ENCODE data around the gene MT3. TPM values are rescaled to one million over a fixed set of nuclear protein-coding genes. Genes with fewer than 3 reads are reported as not detected.

The MT3 gene
- total RNA-seq, 1 donor from 2014 or later: 7.9 TPM

GRCh38 chr16:56630134-56630533 lies 40.8 kb downstream of the MT3 start:
- no peak overlapping the region for H3K4me3 Mint-ChIP-seq (ENCODE audit: low read depth)
- peaks cover 46% of the 10 kb centered on the region for H3K27me3 Mint-ChIP-seq (ENCODE audit: low read depth)
- no peaks in the 10 kb centered on the region for H3K9me3 Mint-ChIP-seq
- H3K4me1 Mint-ChIP-seq (ENCODE audit: low read depth): peaks cover 28% of the 10 kb centered on the region
- intact Hi-C loops (cut with micrococcal nuclease): loop anchor here (5.0 kb wide), 1 partner anchor 37 kb away; the partner anchor contains the start of genes MT1G and MT1H
- no peak for DNase-seq (ENCODE audit: low spot score)
- peaks cover 4% of the 10 kb centered on the region for H3K36me3 Mint-ChIP-seq (ENCODE audit: low read depth)
- H3K27ac Mint-ChIP-seq: no peak overlapping the region

DNA sequence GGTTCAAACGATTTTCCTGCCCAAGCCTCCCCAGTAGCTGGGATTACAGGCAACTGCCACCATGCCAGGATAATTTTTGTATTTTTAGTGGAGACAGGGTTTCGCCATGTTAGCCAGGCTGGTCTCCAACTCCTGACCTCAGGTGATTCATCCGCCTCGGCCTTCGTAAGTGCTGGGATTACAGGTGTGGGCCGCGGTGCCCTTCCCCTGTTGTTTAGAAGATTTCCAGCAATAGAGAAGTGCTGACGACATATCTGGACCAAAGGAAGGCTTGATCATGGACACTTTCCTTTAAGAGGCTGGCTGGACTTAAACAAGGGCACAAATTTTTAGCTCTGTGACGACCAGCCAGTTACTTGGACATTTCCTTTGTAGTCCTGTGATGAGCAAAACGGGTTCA lies 41.9 kb downstream of the MT3 start:
- intact Hi-C loops (cut with micrococcal nuclease): loop anchor here (5.0 kb wide), 1 partner anchor 36 kb away; the partner anchor contains the start of genes MT1G and MT1H

GRCh38 chr16:56631832-56632155 lies 42.5 kb downstream of the MT3 start:
- intact Hi-C loops (cut with micrococcal nuclease): loop anchor here (5.0 kb wide), 1 partner anchor 36 kb away; the partner anchor contains the start of genes MT1G and MT1H
- Mint-ChIP-seq H3K27me3 (ENCODE audit: low read depth) (peaks cover 59% of the 10 kb centered on the region), H3K4me1 (ENCODE audit: low read depth) (peaks cover 23% of the 10 kb centered on the region)

More for the DNA sequence above, 41.9 kb downstream of the MT3 start:
- Mint-ChIP-seq H3K9me3 (no peaks in the 10 kb centered on the region), H3K27ac (no peak overlapping the region), H3K4me3 (ENCODE audit: low read depth) (no peak overlapping the region), H3K4me1 (ENCODE audit: low read depth) (peaks cover 23% of the 10 kb centered on the region), H3K27me3 (ENCODE audit: low read depth) (peaks cover 53% of the 10 kb centered on the region), H3K36me3 (ENCODE audit: low read depth) (peaks cover 3% of the 10 kb centered on the region)
- DNase-seq (ENCODE audit: low spot score): no peak

DNA sequence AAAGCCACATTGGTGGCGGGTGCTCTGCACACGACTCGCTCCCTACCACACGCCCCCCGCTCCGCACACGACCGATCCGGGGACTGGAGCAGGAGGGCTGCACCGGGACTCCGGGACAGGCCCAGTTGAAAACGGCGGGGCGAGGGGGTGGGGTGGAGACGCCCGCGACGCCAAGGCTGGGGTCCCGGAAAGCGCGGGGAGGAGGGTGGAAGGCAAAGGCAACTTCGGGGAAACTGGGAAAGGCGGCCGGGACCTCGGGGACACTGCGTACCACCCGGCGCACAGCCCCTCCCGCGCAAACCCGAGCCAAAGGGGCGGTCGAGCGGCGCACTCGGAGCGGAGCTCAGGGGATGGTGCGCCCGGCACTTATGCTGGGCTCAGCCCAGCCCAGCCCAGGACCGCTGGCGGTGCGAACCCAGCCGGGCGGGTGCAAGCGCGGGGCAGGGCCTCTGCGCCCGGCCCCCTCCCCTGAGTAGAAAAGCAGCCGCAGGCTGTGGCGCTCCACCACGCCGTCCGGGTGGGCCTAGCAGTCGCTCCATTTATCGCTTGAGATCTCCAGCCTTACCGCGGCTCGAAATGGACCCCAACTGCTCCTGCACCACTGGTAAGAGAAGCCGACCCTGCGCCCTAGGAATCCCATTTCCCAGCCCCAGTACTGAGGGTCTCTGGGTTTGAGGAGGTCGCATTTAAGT lies 43.0 kb downstream of the MT3 start, which contains the start of gene MT1M:
Gene MT1M (plus strand): TSS at position 504 of the 692 bp plus-strand sequence. CDS start 73 bp downstream, at position 577.
- H3K27me3 Mint-ChIP-seq (ENCODE audit: low read depth): peaks cover 64% of the 10 kb centered on the region
- H3K9me3 Mint-ChIP-seq: no peaks in the 10 kb centered on the region
- peak within 1 kb of the TSS; percentile 62 for H3K4me3 Mint-ChIP-seq (ENCODE audit: low read depth)
- H3K36me3 Mint-ChIP-seq (ENCODE audit: low read depth): no peaks in the 10 kb centered on the region
- intact Hi-C loops (cut with micrococcal nuclease): loop anchor here (5.0 kb wide), 1 partner anchor 35 kb away; the partner anchor contains the start of genes MT1G and MT1H
- no peak within 1 kb of the TSS for H3K27ac Mint-ChIP-seq
- peaks cover 23% of the 10 kb centered on the region for H3K4me1 Mint-ChIP-seq (ENCODE audit: low read depth)
- no peak for DNase-seq (ENCODE audit: low spot score)

More at GRCh38 chr16:56631832-56632155, 42.5 kb downstream of the MT3 start:
- Mint-ChIP-seq H3K4me3 (ENCODE audit: low read depth) (peak overlapping the region; percentile 54), H3K27ac (no peak overlapping the region), H3K36me3 (ENCODE audit: low read depth) (peaks cover 3% of the 10 kb centered on the region), H3K9me3 (no peaks in the 10 kb centered on the region)
- no peak for DNase-seq (ENCODE audit: low spot score)

- Mint-ChIP-seq H3K27me3 (ENCODE audit: low read depth) (peaks cover 70% of the 10 kb centered on the region), H3K27ac (no peak overlapping the region), H3K4me3 (ENCODE audit: low read depth) (peak overlapping the region; percentile 62), H3K9me3 (no peaks in the 10 kb centered on the region), H3K36me3 (ENCODE audit: low read depth) (no peaks in the 10 kb centered on the region), H3K4me1 (ENCODE audit: low read depth) (peaks cover 28% of the 10 kb centered on the region)
- no peak for DNase-seq (ENCODE audit: low spot score)
- intact Hi-C loops (cut with micrococcal nuclease): loop anchor here (5.0 kb wide), 1 partner anchor 34 kb away; the partner anchor contains the start of genes MT1G and MT1H
Observed at GRCh38 chr16:56632848-56633365, 43.6 kb downstream of the MT3 start.

- Mint-ChIP-seq H3K36me3 (ENCODE audit: low read depth) (no peaks in the 10 kb centered on the region), H3K9me3 (no peaks in the 10 kb centered on the region), H3K4me3 (ENCODE audit: low read depth) (no peak overlapping the region), H3K4me1 (ENCODE audit: low read depth) (peaks cover 31% of the 10 kb centered on the region), H3K27ac (no peak overlapping the region), H3K27me3 (ENCODE audit: low read depth) (peaks cover 74% of the 10 kb centered on the region)
- DNase-seq (ENCODE audit: low spot score): no peak
- intact Hi-C loops (cut with micrococcal nuclease): loop anchor here (5.0 kb wide), 1 partner anchor 34 kb away; the partner anchor contains the start of genes MT1G and MT1H
Observed at GRCh38 chr16:56633535-56633934, 44.2 kb downstream of the MT3 start.

GRCh38 chr16:56634715-56635440 lies 45.5 kb downstream of the MT3 start:
- no peaks in the 10 kb centered on the region for H3K9me3 Mint-ChIP-seq
- H3K4me3 Mint-ChIP-seq (ENCODE audit: low read depth): peak overlapping the region; percentile 65
- no peak for DNase-seq (ENCODE audit: low spot score)
- H3K36me3 Mint-ChIP-seq (ENCODE audit: low read depth): no peaks in the 10 kb centered on the region
- peaks cover 85% of the 10 kb centered on the region for H3K27me3 Mint-ChIP-seq (ENCODE audit: low read depth)
- H3K27ac Mint-ChIP-seq: no peak overlapping the region
- intact Hi-C loops (cut with micrococcal nuclease): loop anchor here (2.0 to 5.0 kb wide), 2 partner anchors 18 to 32 kb away; partner anchors contain the start of genes MT1G and MT1H
- peaks cover 33% of the 10 kb centered on the region for H3K4me1 Mint-ChIP-seq (ENCODE audit: low read depth)

- H3K4me3 Mint-ChIP-seq (ENCODE audit: low read depth): peak overlapping the region; percentile 49
- H3K27ac Mint-ChIP-seq: no peak overlapping the region
- no peak for DNase-seq (ENCODE audit: low spot score)
- no peaks in the 10 kb centered on the region for H3K9me3 Mint-ChIP-seq
- peaks cover 87% of the 10 kb centered on the region for H3K27me3 Mint-ChIP-seq (ENCODE audit: low read depth)
- H3K36me3 Mint-ChIP-seq (ENCODE audit: low read depth): no peaks in the 10 kb centered on the region
- intact Hi-C loops (cut with micrococcal nuclease): loop anchor here (2.0 kb wide), 1 partner anchor 19 kb away; no protein-coding TSS in a partner anchor
- peaks cover 31% of the 10 kb centered on the region for H3K4me1 Mint-ChIP-seq (ENCODE audit: low read depth)
Observed at GRCh38 chr16:56635441-56635967, 46.2 kb downstream of the MT3 start.

GRCh38 chr16:56636616-56637413 lies 47.5 kb downstream of the MT3 start:
- Mint-ChIP-seq H3K9me3 (no peaks in the 10 kb centered on the region), H3K4me1 (ENCODE audit: low read depth) (peaks cover 29% of the 10 kb centered on the region), H3K27ac (no peak overlapping the region), H3K36me3 (ENCODE audit: low read depth) (no peaks in the 10 kb centered on the region), H3K27me3 (ENCODE audit: low read depth) (peaks cover 83% of the 10 kb centered on the region), H3K4me3 (ENCODE audit: low read depth) (no peak overlapping the region)
- no peak for DNase-seq (ENCODE audit: low spot score)
- intact Hi-C loops (cut with micrococcal nuclease): no loop called here

DNA sequence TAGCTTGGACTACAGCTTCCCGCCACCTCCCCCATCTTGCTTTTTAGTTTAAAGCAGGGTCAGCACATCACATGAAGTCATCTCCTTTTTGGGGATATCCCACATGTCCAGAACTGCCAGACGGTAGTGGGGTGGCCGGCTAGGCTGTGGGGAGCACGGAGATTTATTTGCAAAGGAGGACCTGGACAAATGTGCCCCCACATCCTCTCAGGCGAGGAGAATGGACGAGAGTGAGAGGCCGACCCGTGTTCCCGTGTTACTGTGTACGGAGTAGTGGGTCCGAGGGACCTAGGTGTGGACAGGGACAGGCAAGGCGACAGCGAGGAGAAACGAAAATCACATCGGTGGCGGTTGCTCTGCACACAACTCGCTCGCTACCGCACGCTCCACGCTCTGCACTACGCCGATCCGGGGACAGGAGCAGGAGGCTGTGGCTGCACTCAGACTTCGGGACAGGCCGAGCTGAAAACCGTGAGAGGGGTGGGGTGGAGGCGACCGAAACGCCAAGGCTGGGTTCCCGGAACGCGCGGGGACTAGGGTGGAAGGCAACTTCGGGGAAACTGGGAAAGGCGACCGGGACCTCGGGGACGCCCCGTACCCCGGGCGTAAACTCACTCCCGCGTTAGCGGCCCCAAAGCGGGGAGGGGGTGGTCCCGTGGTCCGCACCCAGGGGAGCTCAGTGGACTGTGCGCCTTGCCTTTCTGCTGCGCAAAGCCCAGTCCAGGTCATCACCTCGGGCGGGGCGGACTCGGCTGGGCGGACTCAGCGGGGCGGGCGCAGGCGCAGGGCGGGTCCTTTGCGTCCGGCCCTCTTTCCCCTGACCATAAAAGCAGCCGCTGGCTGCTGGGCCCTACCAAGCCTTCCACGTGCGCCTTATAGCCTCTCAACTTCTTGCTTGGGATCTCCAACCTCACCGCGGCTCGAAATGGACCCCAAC lies 48.8 kb downstream of the MT3 start, which contains the start of gene MT1A:
Gene MT1A (plus strand): TSS at position 853 of the 937 bp plus-strand sequence. CDS start 73 bp downstream, at position 926.
- H3K9me3 Mint-ChIP-seq: no peaks in the 10 kb centered on the region
- peaks cover 34% of the 10 kb centered on the region for H3K4me1 Mint-ChIP-seq (ENCODE audit: low read depth)
- no peak within 1 kb of the TSS for H3K27ac Mint-ChIP-seq
- H3K4me3 Mint-ChIP-seq (ENCODE audit: low read depth): peak within 1 kb of the TSS; percentile 70
- H3K27me3 Mint-ChIP-seq (ENCODE audit: low read depth): peaks cover 75% of the 10 kb centered on the region
- intact Hi-C loops (cut with micrococcal nuclease): no loop called here
- DNase-seq (ENCODE audit: low spot score): no peak
- no peaks in the 10 kb centered on the region for H3K36me3 Mint-ChIP-seq (ENCODE audit: low read depth)

DNA sequence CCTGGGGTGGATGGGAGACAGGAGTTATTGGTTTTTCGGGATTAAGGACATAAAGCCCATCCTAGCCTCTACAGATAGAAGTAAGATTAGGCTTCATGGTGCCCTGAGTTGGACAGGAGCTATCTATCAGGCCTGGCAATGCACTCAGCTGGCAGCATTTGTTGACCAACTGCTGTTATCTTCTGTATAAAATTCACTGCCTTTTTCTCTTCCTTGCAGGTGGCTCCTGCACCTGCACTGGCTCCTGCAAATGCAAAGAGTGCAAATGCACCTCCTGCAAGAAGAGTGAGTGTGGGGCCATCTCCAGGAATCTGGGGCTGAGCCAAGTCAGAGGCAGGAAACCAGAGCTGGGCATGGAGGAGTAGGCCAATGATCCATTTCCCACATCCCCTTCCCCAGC lies 49.7 kb downstream of the MT3 start:
- Mint-ChIP-seq H3K27ac (no peak overlapping the region), H3K4me3 (ENCODE audit: low read depth) (no peak overlapping the region), H3K4me1 (ENCODE audit: low read depth) (peaks cover 42% of the 10 kb centered on the region), H3K36me3 (ENCODE audit: low read depth) (no peaks in the 10 kb centered on the region), H3K9me3 (no peaks in the 10 kb centered on the region), H3K27me3 (ENCODE audit: low read depth) (peaks cover 65% of the 10 kb centered on the region)
- intact Hi-C loops (cut with micrococcal nuclease): no loop called here
- DNase-seq (ENCODE audit: low spot score): no peak
